Loucy (cell line): ENCODE data around the gene TNNT3.
A peak's percentile ranks its signal among the peaks of the same experiment; 100 is the strongest.

ENCODE experiments used
- H2AFZ ChIP-seq: fragments of 200-600 bp; sonication (generic); 2 replicates; pipeline ENCODE4 v1.6.0; 2016; ENCODE audit warnings: antibody characterized with exemption, mild to moderate bottlenecking, low read length, moderate library complexity
- H3F3A ChIP-seq: fragments of 200-600 bp; 2 replicates; pipeline ENCODE4 v1.6.0; 2016; ENCODE audit warnings: antibody characterized with exemption, low read depth, mild to moderate bottlenecking
- H3K27me3 ChIP-seq: fragments of 200-600 bp; sonication (generic); 2 replicates; pipeline ENCODE4 v1.6.1; 2014; ENCODE audit warnings: low read length, mild to moderate bottlenecking; ENCODE audit not compliant: insufficient read depth, poor library complexity, severe bottlenecking
- H3K36me3 ChIP-seq: fragments of 200-600 bp; sonication (generic); 2 replicates; pipeline ENCODE4 v1.6.1; 2016; ENCODE audit warnings: low read length; ENCODE audit not compliant: insufficient read depth
- H3K4me1 ChIP-seq: fragments of 200-600 bp; sonication (generic); 2 replicates; pipeline ENCODE4 v1.5.1; 2014; ENCODE audit warnings: low read length, mild to moderate bottlenecking; ENCODE audit not compliant: insufficient read depth, poor library complexity, severe bottlenecking
- H3K4me2 ChIP-seq: fragments of 200-600 bp; sonication (generic); 2 replicates; pipeline ENCODE4 v1.6.0; 2014; ENCODE audit warnings: antibody characterized with exemption, low read length, low read depth, mild to moderate bottlenecking; ENCODE audit not compliant: poor library complexity, severe bottlenecking
- H3K4me3 ChIP-seq: fragments of 200-600 bp; sonication (generic); 2 replicates; pipeline ENCODE4 v1.5.1; 2014; ENCODE audit warnings: low read length, mild to moderate bottlenecking, mixed read lengths; ENCODE audit not compliant: poor library complexity, severe bottlenecking
- H3K79me2 ChIP-seq: fragments of 200-600 bp; sonication (generic); 2 replicates; pipeline ENCODE4 v1.6.1; 2014; ENCODE audit warnings: low read length; ENCODE audit not compliant: insufficient read depth
- H3K9ac ChIP-seq: fragments of 200-600 bp; sonication (generic); 2 replicates; pipeline ENCODE4 v1.6.0; 2014; ENCODE audit warnings: mild to moderate bottlenecking, low read depth, low read length, moderate library complexity; ENCODE audit not compliant: poor library complexity, severe bottlenecking
- H3K9me2 ChIP-seq: fragments of 200-600 bp; sonication (generic); replicated peaks from 2 replicates; pipeline ENCODE4 v1.6.1; 2016; ENCODE audit warnings: low read depth, low read length, mixed read lengths
- H3K9me3 ChIP-seq: fragments of 200-600 bp; sonication (generic); 2 replicates; pipeline ENCODE4 v1.6.1; 2014; ENCODE audit warnings: mild to moderate bottlenecking, antibody characterized with exemption, low read length, low read depth; ENCODE audit not compliant: insufficient read depth
- H4K20me1 ChIP-seq: fragments of 200-600 bp; sonication (generic); 2 replicates; pipeline ENCODE4 v1.6.0; 2014; ENCODE audit warnings: antibody characterized with exemption, low read length, mild to moderate bottlenecking; ENCODE audit not compliant: insufficient read depth, poor library complexity, severe bottlenecking
- EZH2phosphoT487 ChIP-seq: fragments of 200-600 bp; IDR thresholded peaks from 2 replicates; pipeline ENCODE4 v1.6.1; 2018; ENCODE audit warnings: antibody characterized with exemption, mild to moderate bottlenecking, moderate library complexity, borderline replicate concordance
- TF ChIP-seq, protein P1 (sequence below): fragments of 200-600 bp; sonication (generic); conservative IDR thresholded peaks from 2 replicates; pipeline ENCODE4 v1.5.1; 2014; ENCODE audit warnings: mild to moderate bottlenecking, antibody characterized with exemption, low read length

The TNNT3 gene

DNA sequence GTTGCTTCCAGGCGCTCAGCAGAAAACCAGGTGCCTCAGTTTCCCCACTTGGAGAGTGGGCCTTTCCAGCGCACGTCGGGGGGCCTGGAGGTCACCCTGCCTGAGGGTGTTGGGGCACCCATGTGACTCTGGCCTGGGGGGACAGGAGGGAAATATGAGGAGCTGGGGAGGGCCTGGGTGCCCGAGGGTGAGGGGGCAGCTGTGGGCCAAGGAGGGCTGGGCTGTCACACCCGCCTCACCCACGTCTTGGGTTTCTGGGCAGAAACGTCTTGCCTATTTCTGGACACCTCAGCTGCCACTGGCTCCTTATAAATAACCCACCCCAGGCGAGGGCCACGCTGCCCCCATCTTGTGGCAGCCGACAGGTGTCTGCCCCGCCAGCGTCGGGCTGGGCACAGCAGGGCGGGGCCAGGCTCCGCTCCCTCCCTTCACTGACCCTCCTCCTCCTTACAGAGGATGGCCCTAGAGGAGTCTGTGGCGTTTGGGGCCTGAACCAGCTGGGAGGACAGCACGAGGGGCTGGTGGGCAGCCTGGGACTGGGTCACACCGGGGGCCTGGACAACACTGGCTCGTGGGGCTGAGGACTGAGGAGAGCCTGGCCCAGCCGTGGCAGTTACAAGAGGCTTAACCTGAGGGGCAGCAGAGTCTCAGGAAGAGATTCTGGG is 1.5 kb downstream of the TNNT3 start:
- H3K9me2 ChIP-seq = no peaks in the 10 kb centered on the region
- H3K36me3 ChIP-seq = no peaks in the 10 kb centered on the region
- H3K9ac ChIP-seq = no peak overlapping the region
- no peaks in the 10 kb centered on the region for H3K79me2 ChIP-seq
- no peaks in the 10 kb centered on the region for H3F3A ChIP-seq
- TF ChIP-seq EZH2phosphoT487 = no peak
- TF ChIP-seq, protein P1, sequence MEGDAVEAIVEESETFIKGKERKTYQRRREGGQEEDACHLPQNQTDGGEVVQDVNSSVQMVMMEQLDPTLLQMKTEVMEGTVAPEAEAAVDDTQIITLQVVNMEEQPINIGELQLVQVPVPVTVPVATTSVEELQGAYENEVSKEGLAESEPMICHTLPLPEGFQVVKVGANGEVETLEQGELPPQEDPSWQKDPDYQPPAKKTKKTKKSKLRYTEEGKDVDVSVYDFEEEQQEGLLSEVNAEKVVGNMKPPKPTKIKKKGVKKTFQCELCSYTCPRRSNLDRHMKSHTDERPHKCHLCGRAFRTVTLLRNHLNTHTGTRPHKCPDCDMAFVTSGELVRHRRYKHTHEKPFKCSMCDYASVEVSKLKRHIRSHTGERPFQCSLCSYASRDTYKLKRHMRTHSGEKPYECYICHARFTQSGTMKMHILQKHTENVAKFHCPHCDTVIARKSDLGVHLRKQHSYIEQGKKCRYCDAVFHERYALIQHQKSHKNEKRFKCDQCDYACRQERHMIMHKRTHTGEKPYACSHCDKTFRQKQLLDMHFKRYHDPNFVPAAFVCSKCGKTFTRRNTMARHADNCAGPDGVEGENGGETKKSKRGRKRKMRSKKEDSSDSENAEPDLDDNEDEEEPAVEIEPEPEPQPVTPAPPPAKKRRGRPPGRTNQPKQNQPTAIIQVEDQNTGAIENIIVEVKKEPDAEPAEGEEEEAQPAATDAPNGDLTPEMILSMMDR = no peak
- H3K4me1 ChIP-seq = peaks cover 8% of the 10 kb centered on the region
- no peak overlapping the region for H3K4me2 ChIP-seq
- no peaks in the 10 kb centered on the region for H3K27me3 ChIP-seq
- no peaks in the 10 kb centered on the region for H4K20me1 ChIP-seq
- no peak overlapping the region for H3K4me3 ChIP-seq
- H3K9me3 ChIP-seq = no peaks in the 10 kb centered on the region
- no peak overlapping the region for H2AFZ ChIP-seq

DNA sequence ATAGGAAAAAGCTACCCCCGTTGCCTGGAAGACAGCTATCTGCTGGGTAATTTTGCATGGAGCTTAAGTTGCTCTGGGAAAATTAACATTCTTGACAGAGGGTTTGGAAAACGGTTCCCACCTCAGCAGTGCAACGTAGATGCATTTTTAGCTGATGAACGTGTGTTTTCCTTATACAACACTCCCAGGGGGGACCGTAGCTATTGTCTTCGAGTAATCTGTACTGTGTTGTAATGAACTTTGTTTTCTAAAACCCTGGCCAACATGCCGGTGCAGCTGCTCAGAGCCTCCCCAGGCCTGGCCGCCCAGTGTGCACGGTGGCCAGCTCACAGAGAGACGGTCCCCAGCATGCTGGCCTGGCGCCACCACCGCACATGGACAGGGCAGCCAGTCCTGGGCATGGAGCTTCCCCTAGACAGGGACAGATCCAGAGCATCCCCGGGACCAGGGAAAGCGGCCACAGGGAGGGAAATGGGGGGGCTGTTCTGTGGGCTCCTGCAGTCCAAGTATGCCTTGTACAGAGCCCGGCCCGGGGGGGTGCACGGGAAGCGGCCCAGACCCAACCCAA is 2.2 kb downstream of the TNNT3 start:
- TF ChIP-seq, protein P1 = no peak
- no peak for TF ChIP-seq EZH2phosphoT487
- Histone ChIP-seq H2AFZ (no peak overlapping the region), H3K4me3 (no peak overlapping the region), H3K9me2 (no peaks in the 10 kb centered on the region), H3K27me3 (no peaks in the 10 kb centered on the region), H3K79me2 (no peaks in the 10 kb centered on the region), H3K4me1 (peaks cover 5% of the 10 kb centered on the region), H4K20me1 (no peaks in the 10 kb centered on the region), H3K9me3 (no peaks in the 10 kb centered on the region), H3F3A (no peaks in the 10 kb centered on the region), H3K9ac (no peak overlapping the region), H3K36me3 (no peaks in the 10 kb centered on the region), H3K4me2 (no peak overlapping the region)

GRCh38 chr11:1922481-1923081 is 3.1 kb downstream of the TNNT3 start:
- H3K9ac ChIP-seq = peak overlapping the region; percentile 56
- no peaks in the 10 kb centered on the region for H3K9me2 ChIP-seq
- no peak overlapping the region for H3K4me3 ChIP-seq
- H3K79me2 ChIP-seq = no peaks in the 10 kb centered on the region
- no peak overlapping the region for H3K4me2 ChIP-seq
- TF ChIP-seq, protein P1 = no peak
- no peak for TF ChIP-seq EZH2phosphoT487
- H2AFZ ChIP-seq = peak overlapping the region; percentile 91
- no peaks in the 10 kb centered on the region for H3K9me3 ChIP-seq
- no peaks in the 10 kb centered on the region for H3K27me3 ChIP-seq
- peaks cover 5% of the 10 kb centered on the region for H3K4me1 ChIP-seq
- H3F3A ChIP-seq = no peaks in the 10 kb centered on the region
- no peaks in the 10 kb centered on the region for H4K20me1 ChIP-seq
- H3K36me3 ChIP-seq = no peaks in the 10 kb centered on the region
